ENCODE measurements around the gene HK1.

GRCh38 chr10:69383558-69383957 lies 105.3 kb downstream of the HK1 start:
- TF ChIP-seq ZNF512 (CRISPR knock-in tag; IDR thresholded peaks at IDR 0.05; ENCODE audit: borderline replicate concordance) = no peak
- no peak for TF ChIP-seq FOXP1 (CRISPR knock-in tag; IDR thresholded peaks at IDR 0.05; ENCODE audit: borderline replicate concordance)
- no peak for TF ChIP-seq JUN (CRISPR knock-in tag; IDR thresholded peaks at IDR 0.05)
- TF ChIP-seq CTCF (IDR thresholded peaks at IDR 0.05) = no peak
- TF ChIP-seq E2F4 (CRISPR knock-in tag; IDR thresholded peaks at IDR 0.05; ENCODE audit: borderline replicate concordance, low read depth) = no peak
